SK-N-SH (cell line): ENCODE measurements around the gene RELN. TPM values are rescaled to one million over a fixed set of nuclear protein-coding genes. Genes with fewer than 3 reads are reported as not detected.

Experiments
- CTCF ChIA-PET: fragments of 300-600, 350-600 bp; formaldehyde crosslinking; extraction: SDS; loops from one replicate; lab custom pipeline; 2021; lab: Yijun Ruan, JAX
- POLR2A ChIA-PET: fragments of 350-600 bp; sonication (Branson Sonifier 250); formaldehyde crosslinking; extraction: SDS; loops from one replicate; lab custom pipeline; 2020; ENCODE audit warnings: antibody characterized with exemption, inconsistent platforms; lab: Yijun Ruan, JAX
- DNase-seq: peaks from one replicate; pipeline ENCODE4 v3.0.0; 2012
- H2AFZ ChIP-seq: fragments of 200-600 bp; sonication (generic); 2 replicates; pipeline ENCODE4 v1.8.1; 2016; ENCODE audit warnings: antibody characterized with exemption, mild to moderate bottlenecking, low read depth
- H3F3A ChIP-seq: fragments of 200-600 bp; sonication (generic); replicated peaks from 2 replicates; pipeline ENCODE3; 2016; ENCODE audit warnings: antibody characterized with exemption, mild to moderate bottlenecking; ENCODE audit not compliant: insufficient read depth
- H3K27ac ChIP-seq, 2 experiments: fragments of 200-500 bp in 1 of 2; fragments of 200-600 bp in 1 of 2; sonication (Bioruptor generic) in 1 of 2; sonication (generic), shearing (Covaris generic) in 1 of 2; 2 replicates each; pipeline versions ENCODE4 v1.5.1 to v1.6.1; 2014 to 2016; ENCODE audit warnings: low read depth in 2 of 2, inconsistent platforms in 1 of 2, low read length in 1 of 2, mild to moderate bottlenecking in 1 of 2, mixed read lengths in 1 of 2
- H3K27me3 ChIP-seq: fragments of 200-600 bp; sonication (generic), shearing (Covaris generic); 2 replicates; pipeline ENCODE4 v1.6.1; 2016; ENCODE audit warnings: mixed run types; ENCODE audit not compliant: insufficient read depth
- H3K36me3 ChIP-seq, 2 experiments: fragments of 200-500 bp in 1 of 2; fragments of 200-600 bp in 1 of 2; sonication (Bioruptor generic) in 1 of 2; sonication (generic) in 1 of 2; replicated peaks in 1 of 2; 2 replicates each; pipeline versions ENCODE3 to v1.5.1; 2014 to 2016; ENCODE audit warnings: low read length in 1 of 2, mild to moderate bottlenecking in 1 of 2; ENCODE audit not compliant: insufficient read depth in 2 of 2, control insufficient read depth in 1 of 2
- H3K4me1 ChIP-seq, 2 experiments: fragments of 200-500 bp in 1 of 2; fragments of 200-600 bp in 1 of 2; sonication (Bioruptor generic) in 1 of 2; sonication (generic), shearing (Covaris generic) in 1 of 2; 2 replicates each; pipeline versions ENCODE4 v1.5.1 to v1.6.1; 2014 to 2016; ENCODE audit warnings: low read depth in 1 of 2, low read length in 1 of 2, mixed run types in 1 of 2; ENCODE audit not compliant: insufficient read depth in 2 of 2, control insufficient read depth in 1 of 2
- H3K4me2 ChIP-seq: fragments of 200-600 bp; sonication (generic), shearing (Covaris generic); 2 replicates; pipeline ENCODE4 v1.6.1; 2017; ENCODE audit warnings: mixed run types
- H3K4me3 ChIP-seq, 2 experiments: fragments of 200-500 bp in 1 of 2; fragments of 200-600 bp in 1 of 2; sonication (Bioruptor generic) in 1 of 2; sonication (generic), shearing (Covaris generic) in 1 of 2; 2 replicates each; pipeline versions ENCODE4 v1.5.1 to v1.8.1; 2014 to 2016; ENCODE audit warnings: low read depth in 2 of 2, inconsistent platforms in 1 of 2, low read length in 1 of 2, mild to moderate bottlenecking in 1 of 2, mixed read lengths in 1 of 2, moderate library complexity in 1 of 2
- H3K79me2 ChIP-seq: fragments of 200-600 bp; sonication (generic); 2 replicates; pipeline ENCODE4 v1.8.1; 2017; ENCODE audit warnings: mild to moderate bottlenecking; ENCODE audit not compliant: insufficient read depth
- H3K9ac ChIP-seq: fragments of 200-600 bp; sonication (generic); 2 replicates; pipeline ENCODE4 v1.6.1; 2017; ENCODE audit warnings: mixed run types
- H3K9me2 ChIP-seq: fragments of 200-600 bp; sonication (generic); 2 replicates; pipeline ENCODE4 v1.6.1; 2017; ENCODE audit warnings: mixed run types
- H3K9me3 ChIP-seq: fragments of 200-600 bp; sonication (generic); 2 replicates; pipeline ENCODE4 v1.6.1; 2017; ENCODE audit warnings: mixed run types, mild to moderate bottlenecking, moderate library complexity
- H4K20me1 ChIP-seq: fragments of 200-600 bp; sonication (generic); 2 replicates; pipeline ENCODE4 v1.6.1; 2017; ENCODE audit warnings: mild to moderate bottlenecking, mixed run types; ENCODE audit not compliant: insufficient read depth
- ELF1 ChIP-seq: IDR thresholded peaks from 2 replicates; pipeline ENCODE4 v1.4.0; 2012
- EP300 ChIP-seq, 2 experiments: IDR thresholded peaks; 2 replicates each; pipeline versions ENCODE4 v1.4.0 to v1.6.1; 2012; ENCODE audit warnings: borderline replicate concordance in 1 of 2, low read depth in 1 of 2, low read length in 1 of 2
- FOSL2 ChIP-seq: IDR thresholded peaks from 2 replicates; pipeline ENCODE4 v1.4.0; 2012; ENCODE audit warnings: low read depth, mild to moderate bottlenecking, moderate library complexity, borderline replicate concordance
- FOXJ3 ChIP-seq: sonication (generic); formaldehyde crosslinking; IDR thresholded peaks from 2 replicates; pipeline ENCODE4 v1.5.1; 2020; ENCODE audit warnings: mild to moderate bottlenecking, missing genetic modification reagents
- JUND ChIP-seq: IDR thresholded peaks from 2 replicates; pipeline ENCODE4 v1.4.0; 2012
- MEF2A ChIP-seq: IDR thresholded peaks from 2 replicates; pipeline ENCODE4 v1.4.0; 2012; ENCODE audit warnings: low read depth, borderline replicate concordance
- MXI1 ChIP-seq: IDR thresholded peaks from 2 replicates; pipeline ENCODE4 v1.6.1; 2012; ENCODE audit warnings: mild to moderate bottlenecking, low read depth, low read length, improper control_type of control experiment
- NFIC ChIP-seq: IDR thresholded peaks from 2 replicates; pipeline ENCODE4 v1.4.0; 2012; ENCODE audit warnings: borderline replicate concordance
- POLR2AphosphoS5 ChIP-seq: IDR thresholded peaks from 2 replicates; pipeline ENCODE4 v1.6.1; 2012; ENCODE audit warnings: low read depth, low read length
- RAD21 ChIP-seq: IDR thresholded peaks from 2 replicates; pipeline ENCODE4 v1.6.1; 2012; ENCODE audit warnings: mild to moderate bottlenecking, low read length
- RXRA ChIP-seq: IDR thresholded peaks from 2 replicates; pipeline ENCODE4 v1.4.0; 2012; ENCODE audit warnings: low read depth, mild to moderate bottlenecking, borderline replicate concordance
- TAF1 ChIP-seq: IDR thresholded peaks from 2 replicates; pipeline ENCODE4 v1.6.1; 2012; ENCODE audit warnings: low read depth, mild to moderate bottlenecking, low read length, moderate library complexity, borderline replicate concordance
- TEAD4 ChIP-seq: IDR thresholded peaks from 2 replicates; pipeline ENCODE4 v1.4.0; 2012; ENCODE audit warnings: mild to moderate bottlenecking, borderline replicate concordance; ENCODE audit not compliant: insufficient read depth
- YY1 ChIP-seq: IDR thresholded peaks from 2 replicates; pipeline ENCODE4 v1.4.0; 2012; ENCODE audit warnings: low read depth, mild to moderate bottlenecking
- WGBS: methylation state at CpG from one replicate; pipeline ENCODE4 v1.1.6; 2017; ENCODE audit warnings: low lambda C conversion rate; 5-methylcytosine and 5-hydroxymethylcytosine counted together
- polyA plus RNA-seq, 3 experiments: library from polyadenylated mRNA; depleted of rRNA; stranded (reverse); fragments of >200 nt; gene quantifications; 2 replicates each; pipeline ENCODE4 v1.2.3, GENCODE V29; 2012
- TF ChIP-seq, protein P1 (sequence below): IDR thresholded peaks from 2 replicates; pipeline ENCODE4 v1.4.0; 2012; ENCODE audit warnings: low read depth, borderline replicate concordance
- TF ChIP-seq, protein P2 (sequence below): fragments of 200-600 bp; sonication (generic); IDR thresholded peaks from 2 replicates; pipeline ENCODE4 v1.6.1; 2017; ENCODE audit warnings: antibody characterized with exemption, mild to moderate bottlenecking, moderate library complexity
- TF ChIP-seq, protein P3 (sequence below): IDR thresholded peaks from 2 replicates; pipeline ENCODE4 v1.6.1; 2012; ENCODE audit warnings: mild to moderate bottlenecking, low read depth, low read length, moderate library complexity

RELN gene
- polyA plus RNA-seq, 1 of the 3 experiments (the other 2 are of a cell fraction) = 0.02 TPM

DNA sequence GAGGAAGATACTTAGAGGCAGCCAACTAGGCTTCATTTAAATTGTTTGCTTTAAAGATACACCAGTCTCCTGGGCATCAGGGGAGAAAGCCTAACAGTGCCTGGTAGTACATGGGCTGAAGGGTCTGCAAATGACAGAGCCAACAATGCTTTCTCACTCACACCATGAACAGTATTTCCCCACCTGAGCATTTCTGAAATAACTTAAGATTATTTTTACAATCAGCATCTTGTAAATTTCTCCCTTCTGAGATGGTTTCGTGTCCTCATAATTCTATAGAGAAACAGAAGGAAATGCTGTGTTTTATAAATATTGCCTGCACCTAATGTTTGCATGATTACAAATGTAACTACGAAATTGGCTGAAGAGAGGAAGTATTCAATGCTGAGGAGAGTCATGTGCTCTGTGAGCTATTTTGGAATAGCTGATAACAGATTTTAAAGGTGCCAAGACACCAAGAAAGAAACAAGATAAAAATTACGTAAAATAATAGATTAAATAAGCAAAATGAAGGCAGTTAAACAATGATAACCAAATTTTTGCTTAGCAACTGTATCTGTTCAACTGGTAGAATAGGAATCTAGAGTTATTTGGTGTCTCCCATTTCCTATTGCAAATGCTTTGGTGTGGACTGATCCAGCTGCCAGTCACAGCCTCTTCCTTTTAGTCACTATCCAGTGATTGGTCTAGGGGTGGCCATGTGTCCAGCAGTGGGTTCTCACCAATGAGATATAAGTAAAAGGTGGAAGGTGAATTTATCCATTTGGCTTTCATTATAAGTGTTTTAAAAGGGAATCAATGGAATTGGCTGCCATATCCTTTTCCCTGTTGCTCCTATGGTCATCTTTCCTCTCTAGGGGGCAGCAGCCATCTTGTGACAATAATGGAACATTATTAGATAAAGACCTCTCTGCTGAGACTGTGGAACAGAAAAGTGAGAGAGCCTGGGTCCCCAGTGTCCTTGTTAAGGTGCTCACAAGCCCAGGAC lies 375.5 kb downstream of the RELN start (continued):
- TF ChIP-seq, protein P1, sequence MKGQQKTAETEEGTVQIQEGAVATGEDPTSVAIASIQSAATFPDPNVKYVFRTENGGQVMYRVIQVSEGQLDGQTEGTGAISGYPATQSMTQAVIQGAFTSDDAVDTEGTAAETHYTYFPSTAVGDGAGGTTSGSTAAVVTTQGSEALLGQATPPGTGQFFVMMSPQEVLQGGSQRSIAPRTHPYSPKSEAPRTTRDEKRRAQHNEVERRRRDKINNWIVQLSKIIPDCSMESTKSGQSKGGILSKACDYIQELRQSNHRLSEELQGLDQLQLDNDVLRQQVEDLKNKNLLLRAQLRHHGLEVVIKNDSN = no peak
- TF ChIP-seq FOSL2 = no peak
- no peak for TF ChIP-seq JUND
- no peak for TF ChIP-seq POLR2AphosphoS5
- TF ChIP-seq YY1 = no peak
- TF ChIP-seq ELF1 = no peak
- TF ChIP-seq NFIC = no peak

DNA sequence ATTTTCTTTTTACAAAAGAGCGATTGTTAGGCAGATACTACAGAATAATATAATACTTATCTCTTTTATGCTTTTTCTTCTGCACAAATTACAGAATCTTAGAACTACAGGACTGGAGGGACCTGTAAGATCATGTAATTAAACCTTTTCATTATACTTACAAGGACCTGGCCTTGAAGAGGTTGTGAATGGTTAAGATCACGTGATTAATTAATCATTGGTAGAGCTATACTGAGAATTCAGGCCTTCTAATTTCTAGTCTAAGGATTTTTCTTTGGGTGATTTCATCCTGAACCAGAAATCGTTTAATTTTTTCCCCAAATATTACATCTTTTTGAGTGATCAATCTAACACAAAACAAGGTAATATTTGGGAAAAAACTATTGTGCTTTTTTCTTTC lies 379.7 kb downstream of the RELN start:
- Histone ChIP-seq H3F3A (no peaks in the 10 kb centered on the region), H4K20me1 (no peaks in the 10 kb centered on the region), H3K27ac (no peak overlapping the region), H3K36me3 (no peaks in the 10 kb centered on the region), H3K4me1 (peaks cover 0 to 5% of the 10 kb centered on the region in 2 experiments; a peak in 2 of 4 replicates)
- POLR2A ChIA-PET = interaction anchor here (0.7 kb wide), 1 partner anchor 102 kb away, joined by 3 read pairs; no protein-coding TSS in a partner anchor
- TF ChIP-seq MXI1 (no peak), FOXJ3 (CRISPR knock-in tag) (no peak), NFIC (no peak), RXRA (no peak), MEF2A (no peak), TEAD4 (no peak), POLR2AphosphoS5 (no peak), EP300 (IDR thresholded peaks at IDR 0.05; ENCODE audit: borderline replicate concordance in 1 of 2, low read depth in 1 of 2, low read length in 1 of 2) (no peak), TAF1 (no peak), RAD21 (no peak)
- TF ChIP-seq, protein P2, sequence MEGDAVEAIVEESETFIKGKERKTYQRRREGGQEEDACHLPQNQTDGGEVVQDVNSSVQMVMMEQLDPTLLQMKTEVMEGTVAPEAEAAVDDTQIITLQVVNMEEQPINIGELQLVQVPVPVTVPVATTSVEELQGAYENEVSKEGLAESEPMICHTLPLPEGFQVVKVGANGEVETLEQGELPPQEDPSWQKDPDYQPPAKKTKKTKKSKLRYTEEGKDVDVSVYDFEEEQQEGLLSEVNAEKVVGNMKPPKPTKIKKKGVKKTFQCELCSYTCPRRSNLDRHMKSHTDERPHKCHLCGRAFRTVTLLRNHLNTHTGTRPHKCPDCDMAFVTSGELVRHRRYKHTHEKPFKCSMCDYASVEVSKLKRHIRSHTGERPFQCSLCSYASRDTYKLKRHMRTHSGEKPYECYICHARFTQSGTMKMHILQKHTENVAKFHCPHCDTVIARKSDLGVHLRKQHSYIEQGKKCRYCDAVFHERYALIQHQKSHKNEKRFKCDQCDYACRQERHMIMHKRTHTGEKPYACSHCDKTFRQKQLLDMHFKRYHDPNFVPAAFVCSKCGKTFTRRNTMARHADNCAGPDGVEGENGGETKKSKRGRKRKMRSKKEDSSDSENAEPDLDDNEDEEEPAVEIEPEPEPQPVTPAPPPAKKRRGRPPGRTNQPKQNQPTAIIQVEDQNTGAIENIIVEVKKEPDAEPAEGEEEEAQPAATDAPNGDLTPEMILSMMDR = no peak
- TF ChIP-seq, protein P3, sequence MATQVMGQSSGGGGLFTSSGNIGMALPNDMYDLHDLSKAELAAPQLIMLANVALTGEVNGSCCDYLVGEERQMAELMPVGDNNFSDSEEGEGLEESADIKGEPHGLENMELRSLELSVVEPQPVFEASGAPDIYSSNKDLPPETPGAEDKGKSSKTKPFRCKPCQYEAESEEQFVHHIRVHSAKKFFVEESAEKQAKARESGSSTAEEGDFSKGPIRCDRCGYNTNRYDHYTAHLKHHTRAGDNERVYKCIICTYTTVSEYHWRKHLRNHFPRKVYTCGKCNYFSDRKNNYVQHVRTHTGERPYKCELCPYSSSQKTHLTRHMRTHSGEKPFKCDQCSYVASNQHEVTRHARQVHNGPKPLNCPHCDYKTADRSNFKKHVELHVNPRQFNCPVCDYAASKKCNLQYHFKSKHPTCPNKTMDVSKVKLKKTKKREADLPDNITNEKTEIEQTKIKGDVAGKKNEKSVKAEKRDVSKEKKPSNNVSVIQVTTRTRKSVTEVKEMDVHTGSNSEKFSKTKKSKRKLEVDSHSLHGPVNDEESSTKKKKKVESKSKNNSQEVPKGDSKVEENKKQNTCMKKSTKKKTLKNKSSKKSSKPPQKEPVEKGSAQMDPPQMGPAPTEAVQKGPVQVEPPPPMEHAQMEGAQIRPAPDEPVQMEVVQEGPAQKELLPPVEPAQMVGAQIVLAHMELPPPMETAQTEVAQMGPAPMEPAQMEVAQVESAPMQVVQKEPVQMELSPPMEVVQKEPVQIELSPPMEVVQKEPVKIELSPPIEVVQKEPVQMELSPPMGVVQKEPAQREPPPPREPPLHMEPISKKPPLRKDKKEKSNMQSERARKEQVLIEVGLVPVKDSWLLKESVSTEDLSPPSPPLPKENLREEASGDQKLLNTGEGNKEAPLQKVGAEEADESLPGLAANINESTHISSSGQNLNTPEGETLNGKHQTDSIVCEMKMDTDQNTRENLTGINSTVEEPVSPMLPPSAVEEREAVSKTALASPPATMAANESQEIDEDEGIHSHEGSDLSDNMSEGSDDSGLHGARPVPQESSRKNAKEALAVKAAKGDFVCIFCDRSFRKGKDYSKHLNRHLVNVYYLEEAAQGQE = no peak
- TF ChIP-seq, protein P1 = no peak
- TF ChIP-seq, all 33 proteins: peak for 0
- WGBS = 42% methylated on average over 3 of the region's 3 CpGs
- Histone ChIP-seq H3K9ac (no peak overlapping the region), H3K4me2 (no peak overlapping the region), H3K9me3 (no peaks in the 10 kb centered on the region), H3K27me3 (no peaks in the 10 kb centered on the region), H3K79me2 (no peaks in the 10 kb centered on the region), H2AFZ (peak overlapping the region; percentile 55), H3K4me3 (no peak overlapping the region), H3K9me2 (no peaks in the 10 kb centered on the region; the same call in 1 of the 2 replicates)
- DNase-seq = no peak
- CTCF ChIA-PET = interaction anchor here (0.9 to 1.5 kb wide), 3 partner anchors 10 to 70 kb away, joined by 3 to 5 read pairs (median 3); no protein-coding TSS in a partner anchor
